Measurements from ENCODE around the gene CXCL10. TPM values are rescaled to one million over a fixed set of nuclear protein-coding genes. Genes with fewer than 3 reads are reported as not detected.

The CXCL10 gene
- total and polyA plus RNA-seq, 4 experiments from 2014 or later = 0.39 to 0.76 (median 0.42) TPM; not detected in 1

- DNase-seq = no peak
- H3K9me3 Mint-ChIP-seq = peaks cover 0 to 6% (median 0%) of the 10 kb centered on the region in 8 donors
- peaks cover 69 to 74% of the 10 kb centered on the region in 2 donors for H3K36me3 Mint-ChIP-seq
- Histone ChIP-seq H3K36me3 (ENCODE audit: insufficient read depth, low read length) (peaks cover 72% of the 10 kb centered on the region), H3K27ac (ENCODE audit: low read depth, low read length) (no peak overlapping the region), H3K4me1 (ENCODE audit: insufficient read depth, low read length) (no peaks in the 10 kb centered on the region), H3K27me3 (ENCODE audit: insufficient read depth, low read length) (no peaks in the 10 kb centered on the region), H3K9me3 (ENCODE audit: control insufficient read depth in 1 of 2, low read length in 2 of 2) (no peaks in the 10 kb centered on the region), H3K4me3 (ENCODE audit: low read length in 2 of 2) (no peak overlapping the region)
- intact Hi-C loops (cut with micrococcal nuclease) = no loop called here
- no peak overlapping the region for H3K4me3 Mint-ChIP-seq
- H3K27ac Mint-ChIP-seq = no peak overlapping the region
- ChIA-PET POLR2A (ENCODE audit: partially characterized antibody) (no interaction called here), CTCF (ENCODE audit: partially characterized antibody) (interaction anchor here (1.0 to 1.2 kb wide), 2 partner anchors 22 to 57 kb away, joined by 3 read pairs; no protein-coding TSS in a partner anchor)
- peaks cover 0 to 5% (median 1%) of the 10 kb centered on the region in 4 donors for H3K4me1 Mint-ChIP-seq
- no peaks in the 10 kb centered on the region for H3K27me3 Mint-ChIP-seq
Observed at GRCh38 chr4:75973766-75974165, 49.5 kb downstream of the CXCL10 start.

Other genes starting within 250 kb of the CXCL10 start
- gene PPEF2, start 121.0 kb downstream of the CXCL10 start, total RNA-seq = under 1 TPM; 0.36 to 0.41 TPM
- not detected for gene PPEF2, start 121.0 kb downstream of the CXCL10 start, polyA plus RNA-seq
- gene NAAA, start 82.5 kb downstream of the CXCL10 start, total RNA-seq = 10 to 100 TPM; 86.1 to 92.2 TPM
- 100 to 1,000 TPM; 115 to 141 TPM for gene NAAA, start 82.5 kb downstream of the CXCL10 start, polyA plus RNA-seq
- 10 to 100 TPM; 54.4 to 58.1 TPM for gene SDAD1, start 32.6 kb downstream of the CXCL10 start, total RNA-seq
- 100 to 1,000 TPM in 1 of 2 donors, 10 to 100 TPM in 1; 40.9 to 102 TPM for gene SDAD1, start 32.6 kb downstream of the CXCL10 start, polyA plus RNA-seq
- 1 to 10 TPM in 1 of 2 experiments, under 1 TPM in 1; 0.58 to 1.4 TPM for gene CXCL9, start 16.0 kb downstream of the CXCL10 start, total RNA-seq
- not detected for gene CXCL9, start 16.0 kb downstream of the CXCL10 start, polyA plus RNA-seq
- gene CXCL11, start 12.6 kb upstream of the CXCL10 start, total RNA-seq = not detected
- not detected for gene CXCL11, start 12.6 kb upstream of the CXCL10 start, polyA plus RNA-seq
- gene ART3, start 51.2 kb upstream of the CXCL10 start, total RNA-seq = not detected
- gene ART3, start 51.2 kb upstream of the CXCL10 start, polyA plus RNA-seq = not detected
- 10 to 100 TPM; 49.3 to 52.8 TPM for gene NUP54, start 124.9 kb upstream of the CXCL10 start, total RNA-seq
- 10 to 100 TPM; 37.8 to 39.3 TPM for gene NUP54, start 124.9 kb upstream of the CXCL10 start, polyA plus RNA-seq
- 10 to 100 TPM; 23.3 to 23.5 TPM for gene SCARB2, start 190.3 kb upstream of the CXCL10 start, total RNA-seq
- 10 to 100 TPM; 10.2 to 15.7 TPM for gene SCARB2, start 190.3 kb upstream of the CXCL10 start, polyA plus RNA-seq
- under 1 TPM in 1 of 2 experiments, not detected in 1; 0.64 TPM for gene FAM47E, start 228.2 kb upstream of the CXCL10 start, total RNA-seq
- gene FAM47E, start 228.2 kb upstream of the CXCL10 start, polyA plus RNA-seq = under 1 TPM in 1 of 2 donors, not detected in 1; 0.18 TPM

Measured in CD4-positive, alpha-beta memory T cell (primary cell).